ENCODE data around the gene VGLL4.

Gene VGLL4

GRCh38 chr3:11610700-11611275, 32.9 kb downstream of the VGLL4 start:
- TF ChIP-seq CEBPB (IDR thresholded peaks at IDR 0.05) (no peak), REST (IDR thresholded peaks at IDR 0.05; ENCODE audit: low read depth) (no peak), TAF1 (IDR thresholded peaks at IDR 0.05; ENCODE audit: low read depth) (no peak), TCF12 (IDR thresholded peaks at IDR 0.05; ENCODE audit: low read depth) (no peak), EP300 (IDR thresholded peaks at IDR 0.05; ENCODE audit: borderline replicate concordance) (no peak), CREB1 (IDR thresholded peaks at IDR 0.05; ENCODE audit: low read depth) (no peak), NFIC (IDR thresholded peaks at IDR 0.05) (no peak), TEAD4 (IDR thresholded peaks at IDR 0.05) (no peak)

- TF ChIP-seq CEBPB (IDR thresholded peaks at IDR 0.05) = no peak
- TF ChIP-seq YY1 (IDR thresholded peaks at IDR 0.05; ENCODE audit: low read depth) = no peak
- TF ChIP-seq FOXM1 (IDR thresholded peaks at IDR 0.05; ENCODE audit: borderline replicate concordance, low read depth) = no peak
- no peak for TF ChIP-seq TAF1 (IDR thresholded peaks at IDR 0.05; ENCODE audit: low read depth)
- no peak for TF ChIP-seq TEAD4 (IDR thresholded peaks at IDR 0.05)
- TF ChIP-seq MAX (IDR thresholded peaks at IDR 0.05) = no peak
- TF ChIP-seq EP300 (IDR thresholded peaks at IDR 0.05; ENCODE audit: borderline replicate concordance) = no peak
- no peak for TF ChIP-seq RAD21 (IDR thresholded peaks at IDR 0.05; ENCODE audit: low read depth)
- TF ChIP-seq TCF12 (IDR thresholded peaks at IDR 0.05; ENCODE audit: low read depth) = no peak
- TF ChIP-seq ZBTB7A (IDR thresholded peaks at IDR 0.05; ENCODE audit: low read depth) = no peak
- TF ChIP-seq REST (IDR thresholded peaks at IDR 0.05; ENCODE audit: low read depth) = no peak
- no peak for TF ChIP-seq NFIC (IDR thresholded peaks at IDR 0.05)
- no peak for TF ChIP-seq USF1 (IDR thresholded peaks at IDR 0.05)
These were observed 33.6 kb downstream of the VGLL4 start for GRCh38 chr3:11610044-11610671.

- no peak for TF ChIP-seq YY1 (IDR thresholded peaks at IDR 0.05; ENCODE audit: low read depth)
- TF ChIP-seq REST (IDR thresholded peaks at IDR 0.05; ENCODE audit: low read depth) = no peak
- TF ChIP-seq TEAD4 (IDR thresholded peaks at IDR 0.05) = no peak
- no peak for TF ChIP-seq TAF1 (IDR thresholded peaks at IDR 0.05; ENCODE audit: low read depth)
- TF ChIP-seq CREB1 (IDR thresholded peaks at IDR 0.05; ENCODE audit: low read depth) = no peak
- no peak for TF ChIP-seq ZBTB7A (IDR thresholded peaks at IDR 0.05; ENCODE audit: low read depth)
- TF ChIP-seq EGR1 (IDR thresholded peaks at IDR 0.05) = no peak
- TF ChIP-seq TCF12 (IDR thresholded peaks at IDR 0.05; ENCODE audit: low read depth) = no peak
- TF ChIP-seq NFIC (IDR thresholded peaks at IDR 0.05) = no peak
- TF ChIP-seq FOXM1 (IDR thresholded peaks at IDR 0.05; ENCODE audit: borderline replicate concordance, low read depth) = no peak
- TF ChIP-seq CEBPB (IDR thresholded peaks at IDR 0.05) = no peak
- no peak for TF ChIP-seq USF1 (IDR thresholded peaks at IDR 0.05)
- no peak for TF ChIP-seq EP300 (IDR thresholded peaks at IDR 0.05; ENCODE audit: borderline replicate concordance)
- TF ChIP-seq RAD21 (IDR thresholded peaks at IDR 0.05; ENCODE audit: low read depth) = no peak
- no peak for TF ChIP-seq MAX (IDR thresholded peaks at IDR 0.05)
These were observed 34.2 kb downstream of the VGLL4 start for GRCh38 chr3:11609481-11609880.

GRCh38 chr3:11607816-11608215, 35.9 kb downstream of the VGLL4 start:
- TF ChIP-seq NFIC (IDR thresholded peaks at IDR 0.05) (no peak), CREB1 (IDR thresholded peaks at IDR 0.05; ENCODE audit: low read depth) (no peak), RAD21 (IDR thresholded peaks at IDR 0.05; ENCODE audit: low read depth) (no peak), TAF1 (IDR thresholded peaks at IDR 0.05; ENCODE audit: low read depth) (no peak), TEAD4 (IDR thresholded peaks at IDR 0.05) (no peak), EGR1 (IDR thresholded peaks at IDR 0.05) (no peak), FOXM1 (IDR thresholded peaks at IDR 0.05; ENCODE audit: borderline replicate concordance, low read depth) (no peak), YY1 (IDR thresholded peaks at IDR 0.05; ENCODE audit: low read depth) (no peak), EP300 (IDR thresholded peaks at IDR 0.05; ENCODE audit: borderline replicate concordance) (no peak), REST (IDR thresholded peaks at IDR 0.05; ENCODE audit: low read depth) (no peak), TCF12 (IDR thresholded peaks at IDR 0.05; ENCODE audit: low read depth) (no peak), USF1 (IDR thresholded peaks at IDR 0.05) (no peak)

Measured in Ishikawa (cell line).